Fibroblast of skin of right biceps (primary cell): ENCODE results near the gene GUF1.
"Not testable (repeated sequence)": the region's sequence is repeated elsewhere in the genome, so short reads cannot be mapped to it uniquely, and the experiment has no call there.

ENCODE experiments used
- DNase-seq: peaks from one replicate; pipeline ENCODE4 v3.0.0-alpha.2; 2013

The GUF1 gene

DNA sequence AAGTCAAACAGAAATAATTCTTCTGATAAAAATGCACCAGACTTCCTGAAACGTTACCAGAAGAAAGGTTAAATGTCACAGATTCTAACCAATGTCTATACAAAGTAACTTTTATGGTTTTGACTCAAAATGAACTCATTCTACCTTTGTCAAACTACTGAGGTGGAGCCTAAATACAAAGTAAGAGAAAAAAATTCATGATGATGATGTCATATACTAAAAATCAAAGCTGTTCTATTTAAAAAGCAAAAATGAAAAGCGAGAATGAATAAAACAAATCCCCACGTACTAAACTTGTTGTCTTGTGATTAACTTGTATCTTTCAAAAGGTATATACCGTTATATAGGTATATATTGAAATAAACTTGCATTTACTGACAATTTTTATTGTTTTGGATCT is 26.5 kb downstream of the GUF1 start:
- no peak for DNase-seq

GRCh38 chr4:44713125-44713524 is 34.9 kb downstream of the GUF1 start:
- DNase-seq = no peak

GRCh38 chr4:44716597-44716996 is 38.4 kb downstream of the GUF1 start:
- DNase-seq = no peak

DNA sequence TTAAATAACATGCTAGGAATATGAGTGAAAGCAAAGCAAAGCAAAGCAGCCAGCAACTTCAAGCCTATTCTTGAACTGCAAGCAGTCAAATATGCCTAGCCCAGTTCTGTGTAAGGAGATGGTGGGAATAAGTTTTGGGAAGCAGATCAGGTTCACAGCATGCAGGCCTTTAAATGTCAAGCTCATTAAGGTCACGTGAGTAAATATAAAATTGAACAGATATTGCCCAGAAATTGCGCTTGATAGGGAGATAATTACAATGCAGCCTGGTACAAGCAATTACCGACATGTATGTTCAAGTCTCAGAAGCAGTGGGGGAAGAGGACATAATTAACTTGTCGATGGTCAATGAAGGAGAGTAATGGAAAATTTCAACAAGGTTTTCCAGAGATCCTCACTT is 42.2 kb downstream of the GUF1 start:
- DNase-seq = no peak

DNA sequence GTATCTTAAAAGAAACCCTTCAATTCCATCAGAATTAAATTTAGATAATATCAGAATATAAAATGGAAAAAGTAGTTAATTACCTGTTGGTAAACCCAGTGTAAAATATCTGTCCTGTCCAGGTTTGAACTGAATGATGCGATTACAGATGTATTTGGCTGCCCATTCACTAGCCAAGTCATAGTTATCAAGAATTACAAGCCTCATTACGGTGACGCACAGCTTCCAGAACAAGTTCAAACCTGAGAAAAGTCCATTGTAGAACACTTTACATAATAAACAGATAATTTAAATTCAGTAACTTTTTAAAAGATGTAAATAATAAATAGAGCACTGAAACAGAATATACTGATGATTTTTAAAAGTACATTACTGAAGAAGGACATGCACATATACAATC is 43.8 kb downstream of the GUF1 start:
- DNase-seq = no peak

DNA sequence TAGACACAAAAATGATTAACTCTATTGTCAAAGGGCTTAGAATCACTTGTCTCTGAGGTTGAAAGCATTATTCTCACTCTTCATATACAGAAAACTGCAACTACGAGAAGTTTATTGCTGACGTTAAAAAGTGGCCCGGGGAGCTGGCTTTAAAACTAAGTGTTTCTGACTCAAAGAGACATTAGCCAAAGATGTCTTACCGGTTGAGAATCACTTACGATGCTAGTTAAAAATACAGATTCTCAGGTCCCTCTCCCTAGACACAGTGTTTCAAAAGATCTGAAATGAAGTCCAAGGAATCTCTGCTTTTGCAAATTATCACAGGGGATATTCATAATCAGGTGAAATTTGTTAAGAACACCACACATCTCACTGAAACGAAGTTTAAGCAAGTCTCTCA is 46.9 kb downstream of the GUF1 start:
- peak; percentile 2 for DNase-seq

- DNase-seq = no peak
Observed at GRCh38 chr4:44725726-44726037, 47.5 kb downstream of the GUF1 start.

- DNase-seq = peak; percentile 90
Observed at GRCh38 chr4:44726038-44726871, 48.0 kb downstream of the GUF1 start, which contains the start of gene GNPDA2. GNPDA2 (minus strand) TSS chr4:44726556; CDS start chr4:44722207, 4,349 bp downstream.

GRCh38 chr4:44727471-44727870 is 49.3 kb downstream of the GUF1 start:
- DNase-seq = no peak

- not testable (repeated sequence) for DNase-seq
Observed at GRCh38 chr4:44728694-44729093, 50.5 kb downstream of the GUF1 start.

DNA sequence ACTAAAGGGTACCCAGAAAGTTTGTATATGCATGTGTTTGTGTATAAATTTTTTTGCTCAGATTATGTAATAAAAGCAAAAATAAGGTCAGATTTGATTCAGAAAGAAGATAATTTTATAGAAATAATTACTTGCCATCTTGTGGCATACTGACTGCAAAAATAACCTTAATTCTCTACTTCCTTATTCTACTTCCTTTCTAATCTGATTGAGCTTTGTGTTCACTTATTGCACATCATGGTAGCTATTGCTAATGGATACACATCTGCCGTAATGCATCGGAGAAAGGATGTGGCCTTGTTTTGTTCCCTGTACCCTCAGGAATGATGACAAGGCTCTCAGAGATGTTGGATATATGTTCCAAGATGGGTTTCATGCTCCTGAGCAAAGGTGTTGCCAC is 58.7 kb downstream of the GUF1 start:
- DNase-seq = no peak

DNA sequence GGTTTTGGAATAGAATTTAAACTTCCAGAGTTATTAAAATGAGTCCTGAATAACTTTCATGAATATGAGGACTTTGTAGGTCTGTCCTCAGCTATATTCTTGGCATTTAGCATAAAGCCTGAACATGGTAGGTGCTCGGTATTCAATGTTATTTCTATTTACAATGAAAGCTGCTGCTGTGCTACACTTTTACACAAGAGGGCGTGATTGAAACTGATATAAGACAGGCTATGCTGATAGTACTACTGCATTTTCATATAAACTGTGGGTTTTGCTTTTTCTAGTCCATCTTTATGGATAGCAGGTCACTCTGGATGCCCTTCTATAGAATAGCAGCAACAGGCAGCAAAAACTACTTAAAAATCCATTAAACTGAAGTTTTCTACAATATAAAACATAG is 60.4 kb downstream of the GUF1 start:
- no peak for DNase-seq

GRCh38 chr4:44740201-44740600 is 62.0 kb downstream of the GUF1 start:
- no peak for DNase-seq
